CD14-positive monocyte (primary cell): ENCODE results near the gene SPATA16. TPM values are rescaled to one million over a fixed set of nuclear protein-coding genes. Genes with fewer than 3 reads are reported as not detected.

Experiments used
- DNase-seq, 3 donors: peaks; one replicate each; pipeline ENCODE4 v3.0.0-alpha.2; 2011 to 2022
- H2AFZ ChIP-seq: 2 replicates; pipeline ENCODE4 v1.6.0; 2012; ENCODE audit warnings: mild to moderate bottlenecking, low read depth, low read length, inconsistent platforms; ENCODE audit not compliant: insufficient read depth, poor library complexity, severe bottlenecking
- H3K27ac ChIP-seq, 2 donors: 1 replicate in 1 of 2; 2 replicates in 1 of 2; pipeline ENCODE4 v1.5.1; 2012 to 2013; ENCODE audit warnings: low read length in 2 of 2, control low read depth in 1 of 2, inconsistent platforms in 1 of 2, low read depth in 1 of 2, mild to moderate bottlenecking in 1 of 2
- H3K27me3 ChIP-seq, 2 donors: one replicate each; pipeline versions ENCODE4 v1.6.0 to v1.6.1; 2011 to 2013; ENCODE audit warnings: low read length in 2 of 2; ENCODE audit not compliant: control insufficient read depth in 2 of 2, insufficient read depth in 2 of 2
- H3K36me3 ChIP-seq, 2 donors: replicated peaks in 1 of 2; 1 replicate in 1 of 2; 2 replicates in 1 of 2; pipeline versions ENCODE4 v1.5.1 to v1.6.1; 2012 to 2013; ENCODE audit warnings: low read length in 2 of 2, control low read depth in 1 of 2, inconsistent platforms in 1 of 2, mild to moderate bottlenecking in 1 of 2; ENCODE audit not compliant: insufficient read depth in 2 of 2, control insufficient read depth in 1 of 2
- H3K4me1 ChIP-seq, 2 donors: 1 replicate in 1 of 2; 2 replicates in 1 of 2; pipeline versions ENCODE4 v1.5.1 to v1.6.1; 2012 to 2013; ENCODE audit warnings: low read length in 2 of 2, control low read depth in 1 of 2, inconsistent platforms in 1 of 2, mild to moderate bottlenecking in 1 of 2, moderate library complexity in 1 of 2; ENCODE audit not compliant: insufficient read depth in 2 of 2, control insufficient read depth in 1 of 2
- H3K4me2 ChIP-seq: replicated peaks from 2 replicates; pipeline ENCODE3; 2012; ENCODE audit warnings: low read length, moderate library complexity, mild to moderate bottlenecking; ENCODE audit not compliant: poor library complexity, severe bottlenecking; ENCODE audit errors: extremely low read depth
- H3K4me3 ChIP-seq, 3 experiments: fragments of 200-600 bp in 1 of 3; sonication (generic) in 1 of 3; replicated peaks in 1 of 3; 1 replicate in 2 of 3; 2 replicates in 1 of 3; pipeline ENCODE4 v1.5.1; 2011 to 2013; ENCODE audit warnings: low read length in 3 of 3, mild to moderate bottlenecking in 3 of 3, control low read depth in 2 of 3, low read depth in 2 of 3, inconsistent platforms in 1 of 3, moderate library complexity in 1 of 3
- H3K79me2 ChIP-seq: 2 replicates; pipeline ENCODE4 v1.6.0; 2012; ENCODE audit warnings: mild to moderate bottlenecking, control low read depth, inconsistent platforms, low read length, moderate library complexity; ENCODE audit not compliant: insufficient read depth
- H3K9ac ChIP-seq: 2 replicates; pipeline ENCODE4 v1.6.0; 2017; ENCODE audit warnings: low read length, mild to moderate bottlenecking; ENCODE audit not compliant: insufficient read depth, poor library complexity, severe bottlenecking
- H3K9me3 ChIP-seq, 2 donors: replicated peaks in 1 of 2; 1 replicate in 1 of 2; 2 replicates in 1 of 2; pipeline versions ENCODE4 v1.5.1 to v1.6.1; 2012 to 2013; ENCODE audit warnings: low read length in 2 of 2, control low read depth in 1 of 2; ENCODE audit not compliant: control insufficient read depth in 1 of 2, insufficient read depth in 1 of 2
- H4K20me1 ChIP-seq: 2 replicates; pipeline ENCODE4 v1.6.0; 2012; ENCODE audit warnings: mild to moderate bottlenecking, low read length, control low read depth, moderate library complexity; ENCODE audit not compliant: insufficient read depth
- H3K27ac Mint-ChIP-seq, 7 donors: one replicate each; pipeline ENCODE4 v1.8.0; 2020; ENCODE audit warnings: mild to moderate bottlenecking in 7 of 7, mixed read lengths in 7 of 7, moderate library complexity in 6 of 7, inconsistent platforms in 2 of 7
- H3K27me3 Mint-ChIP-seq, 3 donors: one replicate each; pipeline ENCODE4 v1.8.0; 2021 to 2022; ENCODE audit warnings: low read depth in 3 of 3, mild to moderate bottlenecking in 3 of 3, mixed read lengths in 3 of 3, moderate library complexity in 3 of 3, inconsistent platforms in 1 of 3
- H3K36me3 Mint-ChIP-seq, 2 donors: one replicate each; pipeline ENCODE4 v1.8.0; 2020; ENCODE audit warnings: mixed read lengths in 2 of 2, inconsistent platforms in 1 of 2, mild to moderate bottlenecking in 1 of 2
- H3K4me1 Mint-ChIP-seq: one replicate; pipeline ENCODE4 v1.8.0; 2020; ENCODE audit warnings: mild to moderate bottlenecking, mixed read lengths
- H3K4me3 Mint-ChIP-seq, 2 donors: one replicate each; pipeline ENCODE4 v1.8.0; 2020; ENCODE audit warnings: mild to moderate bottlenecking in 2 of 2, mixed read lengths in 2 of 2, moderate library complexity in 1 of 2
- H3K9me3 Mint-ChIP-seq, 7 donors: one replicate each; pipeline ENCODE4 v1.8.0; 2020 to 2022; ENCODE audit warnings: mixed read lengths in 7 of 7, mild to moderate bottlenecking in 6 of 7, moderate library complexity in 6 of 7, inconsistent platforms in 2 of 7
- CTCF ChIP-seq: fragments of 200-600 bp; IDR thresholded peaks from one replicate; pipeline ENCODE4 v1.8.0; 2022; ENCODE audit warnings: antibody characterized with exemption, mild to moderate bottlenecking
- WGBS: methylation state at CpG from one replicate; pipeline ENCODE4 v1.1.5; 2013; ENCODE audit warnings: missing lambda C conversion rate; ENCODE audit not compliant: insufficient coverage; 5-methylcytosine and 5-hydroxymethylcytosine counted together
- intact Hi-C, 2 donors: fragments of 100-400 bp; cut with micrococcal nuclease; formaldehyde crosslinking; loops; one replicate each; pipeline versions ENCODE4 v1.15.0 to v1.15.1; 2023
- polyA plus RNA-seq, 3 donors: library from polyadenylated mRNA; depleted of rRNA in 1 of 3; unstranded in 2 of 3; stranded (reverse) in 1 of 3; fragments of 300-500 nt in 2 of 3; fragments of >200 nt in 1 of 3; fragmentation: Illumina TruSeq in 2 of 3; gene quantifications; 1 replicate in 2 of 3; 2 replicates in 1 of 3; pipeline ENCODE4 v1.2.3, GENCODE V29; 2012 to 2021

The SPATA16 gene
- polyA plus RNA-seq, 3 donors: not detected

DNA sequence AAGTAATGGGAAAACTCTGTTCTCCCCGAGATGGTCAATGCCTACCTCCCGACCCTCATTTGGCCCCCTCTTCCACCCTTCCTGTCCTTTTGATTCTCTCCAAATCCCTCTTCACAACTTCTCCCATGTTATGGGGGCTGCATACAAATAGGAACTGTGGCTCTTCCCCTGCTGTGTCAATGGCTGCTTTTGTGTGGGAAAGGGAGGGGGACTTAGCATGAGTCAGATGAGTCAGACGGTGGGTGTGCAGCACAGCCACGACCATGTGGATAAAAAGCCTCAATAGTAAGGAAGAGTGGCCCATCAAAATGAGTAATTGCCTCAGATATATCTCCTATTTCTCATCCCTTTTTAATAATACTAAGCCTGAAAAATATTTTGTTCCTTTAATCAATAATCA is 31.9 kb downstream of the SPATA16 start:
- TF ChIP-seq CTCF: no peak
- H3K9me3 Mint-ChIP-seq: peaks cover 0 to 5% (median 0%) of the 10 kb centered on the region in 7 donors
- WGBS: 52% methylated on average over 2 of the region's 4 CpGs
- Histone ChIP-seq H3K4me2 (no peak overlapping the region), H4K20me1 (no peaks in the 10 kb centered on the region), H3K79me2 (no peaks in the 10 kb centered on the region), H3K27me3 (no peaks in the 10 kb centered on the region), H2AFZ (no peak overlapping the region), H3K36me3 (no peaks in the 10 kb centered on the region), H3K9ac (no peak overlapping the region), H3K27ac (no peak overlapping the region), H3K9me3 (no peaks in the 10 kb centered on the region), H3K4me3 (no peak overlapping the region), H3K4me1 (no peaks in the 10 kb centered on the region)
- H3K4me3 Mint-ChIP-seq: no peak overlapping the region
- no peak for DNase-seq
- H3K36me3 Mint-ChIP-seq: no peaks in the 10 kb centered on the region
- H3K27me3 Mint-ChIP-seq: no peaks in the 10 kb centered on the region
- no peak overlapping the region for H3K27ac Mint-ChIP-seq
- no peaks in the 10 kb centered on the region for H3K4me1 Mint-ChIP-seq
- intact Hi-C loops: no loop called here

GRCh38 chr3:173103469-173103868 is 37.6 kb downstream of the SPATA16 start:
- no peaks in the 10 kb centered on the region for H3K4me1 Mint-ChIP-seq
- peaks cover 3 to 11% (median 5%) of the 10 kb centered on the region in 7 donors for H3K9me3 Mint-ChIP-seq
- Histone ChIP-seq H3K79me2 (no peaks in the 10 kb centered on the region), H4K20me1 (no peaks in the 10 kb centered on the region), H3K4me1 (no peaks in the 10 kb centered on the region), H2AFZ (no peak overlapping the region), H3K27ac (no peak overlapping the region), H3K4me2 (no peak overlapping the region), H3K9ac (no peak overlapping the region), H3K36me3 (no peaks in the 10 kb centered on the region), H3K9me3 (peaks cover 0 to 13% of the 10 kb centered on the region in 2 donors), H3K4me3 (no peak overlapping the region), H3K27me3 (no peaks in the 10 kb centered on the region)
- no peak for TF ChIP-seq CTCF
- H3K4me3 Mint-ChIP-seq: no peak overlapping the region
- no peak overlapping the region for H3K27ac Mint-ChIP-seq
- no peaks in the 10 kb centered on the region for H3K36me3 Mint-ChIP-seq
- intact Hi-C loops: no loop called here
- 86% methylated on average over 1 of the region's 1 CpG for WGBS
- H3K27me3 Mint-ChIP-seq: no peaks in the 10 kb centered on the region
- DNase-seq: no peak
